Measurements from ENCODE around the gene EFHD2.

- TF ChIP-seq OSR1 (CRISPR knock-in tag; IDR thresholded peaks at IDR 0.05) (no peak), SNAI2 (CRISPR knock-in tag; IDR thresholded peaks at IDR 0.05) (no peak), ZNF8 (CRISPR knock-in tag; IDR thresholded peaks at IDR 0.05) (no peak), ARNTL (CRISPR knock-in tag; IDR thresholded peaks at IDR 0.05; ENCODE audit: borderline replicate concordance, low read depth) (no peak), ZNF70 (CRISPR knock-in tag; IDR thresholded peaks at IDR 0.05) (no peak), CREB5 (CRISPR knock-in tag; IDR thresholded peaks at IDR 0.05; ENCODE audit: low read depth) (no peak), TSHZ2 (CRISPR knock-in tag; IDR thresholded peaks at IDR 0.05) (no peak), ESRRG (CRISPR knock-in tag; IDR thresholded peaks at IDR 0.05) (no peak), ZFP3 (CRISPR knock-in tag; IDR thresholded peaks at IDR 0.05) (no peak), ZFP30 (CRISPR knock-in tag; IDR thresholded peaks at IDR 0.05) (no peak), BACH2 (CRISPR knock-in tag; IDR thresholded peaks at IDR 0.05; ENCODE audit: borderline replicate concordance) (no peak)
Observed at GRCh38 chr1:15430787-15431570, 21.3 kb downstream of the EFHD2 start.

Data from SK-N-SH treated with all-trans-retinoic acid at 6 μM for 48 hours (cell line).